Activated T-helper 9 cell treated with anti-CD3 and anti-CD28 coated beads, Interleukin-2, amount 50 U/mL, for 16 hours (primary cell): Measurements from ENCODE around the gene GRIK4.

ENCODE experiments used
- DNase-seq: peaks from one replicate; pipeline ENCODE4 v3.0.0-alpha.2; 2020; ENCODE audit warnings: low read depth

The GRIK4 gene

GRCh38 chr11:120811731-120812130 is 300.2 kb downstream of the GRIK4 start:
- no peak for DNase-seq

GRCh38 chr11:120814531-120815318 is 303.2 kb downstream of the GRIK4 start:
- DNase-seq: no peak

GRCh38 chr11:120815319-120816100 is 304.0 kb downstream of the GRIK4 start:
- no peak for DNase-seq

GRCh38 chr11:120816176-120816575 is 304.6 kb downstream of the GRIK4 start:
- no peak for DNase-seq

GRCh38 chr11:120816711-120817110 is 305.2 kb downstream of the GRIK4 start:
- DNase-seq: no peak

GRCh38 chr11:120817158-120817557 is 305.6 kb downstream of the GRIK4 start:
- no peak for DNase-seq

GRCh38 chr11:120818097-120818496 is 306.5 kb downstream of the GRIK4 start:
- no peak for DNase-seq

- no peak for DNase-seq
These were observed 307.5 kb downstream of the GRIK4 start for GRCh38 chr11:120819003-120819402.

- no peak for DNase-seq
These were observed 308.2 kb downstream of the GRIK4 start for GRCh38 chr11:120819437-120820365.

GRCh38 chr11:120823159-120823558 is 311.6 kb downstream of the GRIK4 start:
- no peak for DNase-seq

GRCh38 chr11:120824242-120824641 is 312.7 kb downstream of the GRIK4 start:
- DNase-seq: no peak

GRCh38 chr11:120827198-120827597 is 315.6 kb downstream of the GRIK4 start:
- DNase-seq: no peak

GRCh38 chr11:120827820-120828219 is 316.3 kb downstream of the GRIK4 start:
- no peak for DNase-seq

- no peak for DNase-seq
These were observed 317.3 kb downstream of the GRIK4 start for GRCh38 chr11:120828847-120829246.

GRCh38 chr11:120830085-120830620 is 318.6 kb downstream of the GRIK4 start:
- no peak for DNase-seq

- DNase-seq: no peak
These were observed 321.1 kb downstream of the GRIK4 start for GRCh38 chr11:120832481-120833238.

- no peak for DNase-seq
These were observed 323.2 kb downstream of the GRIK4 start for GRCh38 chr11:120834686-120835210.

- DNase-seq: no peak
These were observed 324.2 kb downstream of the GRIK4 start for GRCh38 chr11:120835601-120836228.

- no peak for DNase-seq
These were observed 326.1 kb downstream of the GRIK4 start for GRCh38 chr11:120837696-120838095.

GRCh38 chr11:120839201-120839600 is 327.7 kb downstream of the GRIK4 start:
- DNase-seq: no peak
